HG03045 (cell line): ENCODE results near the gene TMEM131L.

Experiments used
- ATAC-seq: cut with Tn5 transposase; IDR thresholded peaks from one replicate; pipeline ENCODE4 v1.9.1; 2021; ENCODE audit warnings: mild to moderate bottlenecking, moderate library complexity; ENCODE audit not compliant: unreplicated experiment

The TMEM131L gene

GRCh38 chr4:153611679-153612078 is 145.5 kb downstream of the TMEM131L start:
- ATAC-seq: no peak

- no peak for ATAC-seq
Measured at GRCh38 chr4:153612878-153613277, 146.7 kb downstream of the TMEM131L start.

GRCh38 chr4:153616006-153616555 is 149.9 kb downstream of the TMEM131L start:
- no peak for ATAC-seq

- ATAC-seq: no peak
Measured at GRCh38 chr4:153618833-153619232, 152.7 kb downstream of the TMEM131L start.

- ATAC-seq: no peak
Measured at GRCh38 chr4:153619811-153620210, 153.7 kb downstream of the TMEM131L start.

- no peak for ATAC-seq
Measured at GRCh38 chr4:153620352-153620751, 154.2 kb downstream of the TMEM131L start.

- no peak for ATAC-seq
Measured at GRCh38 chr4:153622093-153622492, 155.9 kb downstream of the TMEM131L start.

GRCh38 chr4:153622778-153623240 is 156.6 kb downstream of the TMEM131L start:
- ATAC-seq: no peak

GRCh38 chr4:153623491-153623890 is 157.3 kb downstream of the TMEM131L start:
- no peak for ATAC-seq

GRCh38 chr4:153628796-153629315 is 162.7 kb downstream of the TMEM131L start:
- ATAC-seq: no peak

- no peak for ATAC-seq
Measured at GRCh38 chr4:153629776-153630175, 163.6 kb downstream of the TMEM131L start.

GRCh38 chr4:153634738-153635353 is 168.7 kb downstream of the TMEM131L start:
- no peak for ATAC-seq

GRCh38 chr4:153635846-153636245 is 169.7 kb downstream of the TMEM131L start:
- ATAC-seq: no peak

GRCh38 chr4:153637201-153637600 is 171.0 kb downstream of the TMEM131L start:
- no peak for ATAC-seq

- ATAC-seq: no peak
Measured at GRCh38 chr4:153638011-153638410, 171.9 kb downstream of the TMEM131L start.

GRCh38 chr4:153638999-153639398 is 172.8 kb downstream of the TMEM131L start:
- ATAC-seq: no peak

GRCh38 chr4:153639833-153640802 is 174.0 kb downstream of the TMEM131L start:
- ATAC-seq: no peak

GRCh38 chr4:153641532-153641931 is 175.4 kb downstream of the TMEM131L start:
- no peak for ATAC-seq

- ATAC-seq: peak; percentile 68
Measured at GRCh38 chr4:153643406-153644383, 177.5 kb downstream of the TMEM131L start.

- ATAC-seq: no peak
Measured at GRCh38 chr4:153645183-153645582, 179.0 kb downstream of the TMEM131L start.
